Measurements from ENCODE around the gene FAM47E. TPM values are rescaled to one million over a fixed set of nuclear protein-coding genes. Genes with fewer than 3 reads are reported as not detected.
"Not testable (repeated sequence)": the region's sequence is repeated elsewhere in the genome, so short reads cannot be mapped to it uniquely, and the experiment has no call there.

The FAM47E gene
- total RNA-seq, 2 experiments from 2014 or later: 0.34 to 0.74 TPM

GRCh38 chr4:76240236-76240635 is 11.3 kb upstream of the FAM47E start:
- peaks cover 0 to 2% of the 10 kb centered on the region in 2 experiments for H3K27me3 ChIP-seq (ENCODE audit: control insufficient read depth in 1 of 2, insufficient read depth in 2 of 2, low read length in 2 of 2)
- Mint-ChIP-seq H3K27me3 (peaks cover 20% of the 10 kb centered on the region), H3K36me3 (ENCODE audit: low read depth) (peaks cover 6% of the 10 kb centered on the region), H3K4me1 (ENCODE audit: low read depth) (no peaks in the 10 kb centered on the region), H3K4me3 (no peak overlapping the region), H3K9me3 (peaks cover 15% of the 10 kb centered on the region), H3K27ac (no peak overlapping the region)
- no peak overlapping the region for H3K4me3 ChIP-seq (ENCODE audit: low read length)
- ChIA-PET CTCF (no interaction called here), POLR2A (no interaction called here)
- intact Hi-C loops (cut with DNase I, micrococcal nuclease): no loop called here
- no peaks in the 10 kb centered on the region for H3K4me1 ChIP-seq (ENCODE audit: insufficient read depth, low read length)
- peaks cover 0 to 17% of the 10 kb centered on the region in 2 experiments for H3K9me3 ChIP-seq (ENCODE audit: control insufficient read depth in 1 of 2, insufficient read depth in 1 of 2, low read length in 2 of 2)
- ATAC-seq (ENCODE audit: poor library complexity): no peak
- TF ChIP-seq CTCF (IDR thresholded peaks at IDR 0.05): no peak
- no peak overlapping the region for H3K27ac ChIP-seq (ENCODE audit: low read depth in 1 of 2, low read length in 2 of 2)
- H3K36me3 ChIP-seq (ENCODE audit: insufficient read depth, low read length): no peaks in the 10 kb centered on the region
- no peak for DNase-seq

- ATAC-seq (ENCODE audit: poor library complexity); DNase-seq; H3K4me3 Mint-ChIP-seq; H3K4me1 Mint-ChIP-seq (ENCODE audit: low read depth); H3K36me3 ChIP-seq (ENCODE audit: insufficient read depth, low read length); H3K27ac Mint-ChIP-seq; intact Hi-C loops (cut with DNase I, micrococcal nuclease); H3K4me1 ChIP-seq (ENCODE audit: insufficient read depth, low read length); H3K4me3 ChIP-seq (ENCODE audit: low read length); H3K27ac ChIP-seq (ENCODE audit: low read depth in 1 of 2, low read length in 2 of 2); POLR2A ChIA-PET; H3K27me3 ChIP-seq (ENCODE audit: control insufficient read depth in 1 of 2, insufficient read depth in 2 of 2, low read length in 2 of 2); H3K36me3 Mint-ChIP-seq (ENCODE audit: low read depth); CTCF ChIA-PET: not testable (repeated sequence)
- H3K27me3 Mint-ChIP-seq: peaks cover 52% of the 10 kb centered on the region
- peaks cover 13% of the 10 kb centered on the region for H3K9me3 Mint-ChIP-seq
- H3K9me3 ChIP-seq (ENCODE audit: control insufficient read depth in 1 of 2, insufficient read depth in 1 of 2, low read length in 2 of 2): peaks cover 0 to 17% of the 10 kb centered on the region in 2 experiments
These were observed 7.6 kb upstream of the FAM47E start for GRCh38 chr4:76243877-76244276.

- H3K4me3 ChIP-seq (ENCODE audit: low read length): no peak overlapping the region
- no peaks in the 10 kb centered on the region for H3K36me3 Mint-ChIP-seq (ENCODE audit: low read depth)
- no peak overlapping the region for H3K4me3 Mint-ChIP-seq
- H3K9me3 Mint-ChIP-seq: peaks cover under 1% of the 10 kb centered on the region
- ATAC-seq (ENCODE audit: poor library complexity): no peak
- no peak for DNase-seq
- H3K27ac ChIP-seq (ENCODE audit: low read depth in 1 of 2, low read length in 2 of 2): no peak overlapping the region
- ChIA-PET CTCF (no interaction called here), POLR2A (no interaction called here)
- intact Hi-C loops (cut with DNase I, micrococcal nuclease): no loop called here
- no peak for TF ChIP-seq CTCF (IDR thresholded peaks at IDR 0.05)
- H3K27me3 ChIP-seq (ENCODE audit: control insufficient read depth in 1 of 2, insufficient read depth in 2 of 2, low read length in 2 of 2): peaks cover 7 to 25% of the 10 kb centered on the region in 2 experiments
- peaks cover 71% of the 10 kb centered on the region for H3K27me3 Mint-ChIP-seq
- H3K4me1 Mint-ChIP-seq (ENCODE audit: low read depth): peaks cover 3% of the 10 kb centered on the region
- H3K9me3 ChIP-seq (ENCODE audit: control insufficient read depth in 1 of 2, insufficient read depth in 1 of 2, low read length in 2 of 2): peaks cover 0 to 2% of the 10 kb centered on the region in 2 experiments
- no peaks in the 10 kb centered on the region for H3K36me3 ChIP-seq (ENCODE audit: insufficient read depth, low read length)
- H3K4me1 ChIP-seq (ENCODE audit: insufficient read depth, low read length): peaks cover 2% of the 10 kb centered on the region
- H3K27ac Mint-ChIP-seq: no peak overlapping the region
These were observed 5.5 kb upstream of the FAM47E start for GRCh38 chr4:76246025-76246424.

- no peak overlapping the region for H3K27ac Mint-ChIP-seq
- Histone ChIP-seq H3K27ac (ENCODE audit: low read depth in 1 of 2, low read length in 2 of 2) (no peak overlapping the region), H3K27me3 (ENCODE audit: control insufficient read depth in 1 of 2, insufficient read depth in 2 of 2, low read length in 2 of 2) (peaks cover 12 to 32% of the 10 kb centered on the region in 2 experiments), H3K9me3 (ENCODE audit: control insufficient read depth in 1 of 2, insufficient read depth in 1 of 2, low read length in 2 of 2) (peaks cover 0 to 1% of the 10 kb centered on the region in 2 experiments), H3K4me3 (ENCODE audit: low read length) (no peak overlapping the region), H3K36me3 (ENCODE audit: insufficient read depth, low read length) (no peaks in the 10 kb centered on the region), H3K4me1 (ENCODE audit: insufficient read depth, low read length) (peaks cover 8% of the 10 kb centered on the region)
- POLR2A ChIA-PET: no interaction called here
- peaks cover 75% of the 10 kb centered on the region for H3K27me3 Mint-ChIP-seq
- H3K9me3 Mint-ChIP-seq: no peaks in the 10 kb centered on the region
- no peak overlapping the region for H3K4me3 Mint-ChIP-seq
- DNase-seq (no peak), ATAC-seq (ENCODE audit: poor library complexity) (no peak)
- H3K36me3 Mint-ChIP-seq (ENCODE audit: low read depth): no peaks in the 10 kb centered on the region
- intact Hi-C loops (cut with DNase I, micrococcal nuclease): no loop called here
- no peak for TF ChIP-seq CTCF (IDR thresholded peaks at IDR 0.05)
- CTCF ChIA-PET: no interaction called here
- H3K4me1 Mint-ChIP-seq (ENCODE audit: low read depth): peaks cover 7% of the 10 kb centered on the region
These were observed 4.7 kb upstream of the FAM47E start for GRCh38 chr4:76246852-76247251.

Data from CD4-positive, alpha-beta T cell (primary cell).